ENCODE data around the gene PLXNA2.

PLXNA2 gene

DNA sequence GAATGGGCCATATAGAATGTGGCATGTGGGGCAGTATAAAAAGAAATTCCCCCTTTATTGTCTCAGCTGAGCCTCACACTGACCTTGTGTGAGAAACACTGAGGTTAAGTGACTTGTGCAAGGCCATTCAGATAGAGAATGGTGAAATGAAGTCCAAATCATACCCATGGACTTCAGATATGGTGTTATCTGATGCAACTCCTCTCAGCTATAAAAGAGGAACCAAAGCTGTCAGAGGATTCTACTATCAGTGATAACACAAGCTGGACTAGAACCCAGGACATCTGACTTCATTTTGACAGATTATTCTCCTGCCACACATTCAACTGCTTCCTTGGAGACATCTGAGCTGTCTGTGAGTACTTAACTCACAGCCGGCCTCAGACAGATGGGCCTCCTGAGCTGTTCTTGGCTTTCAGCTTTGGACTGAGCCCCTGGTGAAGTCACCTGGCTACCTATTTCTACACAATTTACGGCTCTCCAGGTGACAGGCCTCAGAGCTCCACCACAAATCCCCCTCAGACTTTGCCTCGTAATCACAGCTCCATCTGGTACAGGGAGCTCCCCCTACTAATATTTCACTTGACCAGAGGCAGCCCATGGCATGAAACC is 104.6 kb downstream of the PLXNA2 start:
- DNase-seq (ENCODE audit: low read depth) = no peak

DNA sequence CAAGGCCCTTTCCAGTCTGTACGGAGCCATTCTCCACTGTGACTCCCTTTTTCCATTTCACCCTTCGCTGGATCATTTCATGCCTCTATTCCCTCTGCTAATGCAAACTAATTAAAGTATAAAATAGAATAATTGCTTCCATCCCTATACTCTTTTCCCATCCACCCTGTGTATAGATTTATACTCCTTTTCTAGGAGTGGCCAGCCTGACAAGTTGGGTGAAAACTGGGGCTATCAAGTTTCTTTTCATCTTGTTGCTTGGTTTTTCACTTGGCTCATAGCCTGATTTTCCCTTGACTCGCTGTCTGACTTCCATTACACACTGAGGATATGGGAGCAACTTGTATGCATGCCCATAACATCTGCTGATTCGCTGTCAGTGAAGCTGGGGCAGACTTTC is 107.0 kb downstream of the PLXNA2 start:
- no peak for DNase-seq (ENCODE audit: low read depth)

- DNase-seq (ENCODE audit: low read depth) = no peak
Observed at GRCh38 chr1:208136459-208137182, 107.6 kb downstream of the PLXNA2 start.

- DNase-seq (ENCODE audit: low read depth) = no peak
Observed at GRCh38 chr1:208135354-208135753, 108.8 kb downstream of the PLXNA2 start.

GRCh38 chr1:208134491-208134890 is 109.7 kb downstream of the PLXNA2 start:
- no peak for DNase-seq (ENCODE audit: low read depth)

GRCh38 chr1:208133355-208133754 is 110.8 kb downstream of the PLXNA2 start:
- DNase-seq (ENCODE audit: low read depth) = no peak

DNA sequence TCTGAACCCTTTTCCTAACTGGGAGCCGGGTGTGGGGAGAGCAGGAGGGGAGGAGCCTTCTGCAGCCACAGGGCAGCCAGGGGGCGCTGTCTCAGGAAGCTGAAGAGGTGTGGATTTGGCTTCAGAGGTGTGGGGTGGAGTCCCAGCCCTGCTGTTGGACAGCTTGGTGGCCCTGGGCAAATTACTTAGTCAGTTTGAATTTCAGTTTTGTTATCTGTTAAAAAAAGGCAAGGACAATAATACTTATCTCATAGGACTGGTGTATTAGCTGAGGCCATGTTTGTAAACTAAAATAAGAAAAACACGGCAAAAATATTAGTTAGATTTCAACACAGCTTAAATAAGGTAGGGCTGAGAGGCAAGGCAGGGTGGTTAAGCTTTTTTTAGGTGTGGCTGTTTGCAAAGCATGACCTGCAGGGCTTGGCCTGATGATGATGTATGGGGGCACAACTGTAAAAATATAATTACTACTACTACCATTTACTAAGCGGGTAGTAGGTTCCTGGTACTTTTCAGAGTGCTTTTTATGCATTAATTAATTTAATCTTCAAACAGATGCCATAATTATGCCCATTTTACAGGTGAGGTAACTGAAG is 111.8 kb downstream of the PLXNA2 start:
- DNase-seq (ENCODE audit: low read depth) = peak; percentile 17

DNA sequence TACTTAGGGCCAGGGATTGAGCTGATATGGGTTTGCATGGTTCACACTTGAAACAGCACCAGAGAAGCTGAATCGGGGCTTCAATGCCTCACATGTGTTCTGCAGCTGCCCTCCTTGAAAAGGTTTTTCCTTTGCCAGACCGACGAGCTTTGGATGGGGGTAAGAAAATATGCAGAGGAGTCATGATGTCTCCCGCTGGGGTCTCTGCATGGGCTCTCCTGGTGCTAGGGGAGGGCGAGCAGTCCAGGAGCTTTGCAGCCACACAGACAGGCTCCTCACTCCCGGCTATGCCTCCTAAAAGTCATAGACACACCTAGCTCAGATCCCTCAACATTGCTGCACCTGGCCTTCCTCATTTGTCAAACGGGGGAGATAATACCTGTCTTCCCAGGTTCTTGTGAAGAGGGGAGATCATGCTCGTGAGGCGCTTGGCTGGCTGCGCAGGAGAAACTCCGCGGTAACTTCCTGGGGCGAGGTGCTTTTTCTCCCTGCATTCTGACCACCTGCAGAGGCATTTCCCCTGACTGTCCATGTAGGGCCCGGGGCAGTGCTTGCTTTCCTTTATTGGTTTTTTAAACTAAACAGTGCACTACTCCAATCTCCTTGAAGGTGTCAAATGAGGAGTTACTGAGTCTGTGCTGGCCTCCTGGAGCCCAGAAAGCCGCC is 112.4 kb downstream of the PLXNA2 start:
- no peak for DNase-seq (ENCODE audit: low read depth)

GRCh38 chr1:208129487-208129886 is 114.7 kb downstream of the PLXNA2 start:
- DNase-seq (ENCODE audit: low read depth) = no peak

DNA sequence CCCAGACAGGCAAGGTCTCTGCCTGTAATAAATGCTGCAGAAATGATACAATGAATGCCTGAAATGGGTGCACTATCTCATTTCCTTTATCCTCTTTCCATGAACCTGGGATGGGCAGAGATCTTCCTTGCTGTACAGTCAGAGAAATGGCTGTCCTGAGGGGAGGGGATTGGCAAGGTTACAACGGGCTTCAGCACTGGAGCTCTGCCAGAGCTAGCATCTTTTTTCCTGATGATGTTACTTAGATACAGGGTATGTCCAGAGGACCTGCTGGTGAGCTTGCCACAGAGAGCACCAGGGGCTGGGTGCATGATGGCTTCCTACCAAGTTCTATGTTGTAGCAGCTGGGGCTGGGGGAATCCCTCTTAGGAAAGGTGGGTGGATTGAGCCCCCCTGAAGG is 115.1 kb downstream of the PLXNA2 start:
- no peak for DNase-seq (ENCODE audit: low read depth)

DNA sequence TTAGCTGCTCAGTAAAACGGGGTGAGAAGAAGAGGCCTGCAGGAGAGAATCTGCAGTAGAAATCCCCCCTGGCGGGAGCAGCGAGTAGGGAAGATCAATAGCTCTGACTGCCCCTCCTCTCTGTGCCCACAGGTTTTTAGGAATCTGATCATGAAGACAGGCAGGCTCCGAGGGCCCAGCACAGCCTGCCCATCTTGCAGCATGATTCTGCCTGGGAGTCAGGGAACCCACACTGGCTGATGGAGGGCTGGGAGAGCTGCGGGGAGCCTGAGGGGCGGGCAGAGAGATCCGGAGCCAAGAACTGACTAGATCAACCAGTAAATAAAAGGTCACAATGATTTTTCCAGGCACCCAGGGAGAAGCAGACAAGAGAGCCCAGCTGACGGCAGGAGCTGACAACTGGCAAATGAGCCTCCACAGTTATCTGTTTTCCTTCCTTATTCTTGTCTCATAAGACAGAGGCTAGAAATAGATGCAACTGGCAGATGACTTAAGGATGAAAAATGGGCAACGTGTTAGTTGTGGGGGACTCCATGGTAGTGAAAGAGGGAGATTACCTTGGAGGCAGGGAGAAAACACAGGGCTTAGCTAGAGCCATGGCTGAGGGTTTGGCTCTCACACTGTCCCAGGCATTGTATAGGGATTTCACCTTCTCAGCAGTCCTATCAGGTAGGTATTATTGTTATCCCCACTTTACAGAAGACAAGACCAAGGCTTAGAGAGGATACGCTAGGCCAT is 116.2 kb downstream of the PLXNA2 start:
- no peak for DNase-seq (ENCODE audit: low read depth)

DNA sequence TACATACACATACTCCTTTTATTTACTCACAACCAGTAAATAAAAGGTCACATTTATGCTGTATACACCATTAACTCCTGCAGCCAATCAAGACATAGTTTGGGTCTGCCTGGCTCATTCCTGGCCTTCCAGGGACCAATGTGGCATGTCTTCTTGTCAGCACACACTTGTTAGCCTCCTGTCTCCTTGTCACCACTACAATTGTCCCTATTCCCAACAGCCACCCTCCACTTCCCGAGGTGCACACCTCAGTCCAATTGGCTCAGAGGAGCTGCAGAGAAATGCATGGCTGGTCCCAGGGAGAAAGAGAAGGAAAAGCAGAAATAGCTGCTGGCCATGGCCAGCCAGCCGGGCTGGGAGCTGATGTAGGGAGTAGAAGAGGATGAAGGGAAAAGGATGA is 116.9 kb downstream of the PLXNA2 start:
- DNase-seq (ENCODE audit: low read depth) = no peak

DNA sequence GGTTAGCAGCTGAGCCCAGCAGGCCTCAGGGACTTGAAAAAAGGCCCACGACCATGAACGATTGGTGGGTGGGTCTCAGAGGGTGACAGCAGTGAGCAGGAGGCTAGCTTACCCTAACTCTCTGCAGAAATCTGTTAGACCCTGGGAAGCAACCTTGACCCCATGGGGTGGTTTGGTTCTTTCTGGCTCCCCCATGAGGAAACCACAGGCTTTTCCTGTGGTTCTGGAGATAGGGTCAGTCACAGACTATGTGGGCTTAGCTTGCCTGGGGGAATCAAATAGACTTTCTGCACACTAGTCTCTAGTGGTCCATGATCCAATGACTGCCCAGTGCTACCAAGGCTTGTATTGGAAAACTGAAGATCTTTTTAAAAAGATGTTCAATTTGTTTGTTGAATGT is 118.1 kb downstream of the PLXNA2 start:
- DNase-seq (ENCODE audit: low read depth) = no peak

GRCh38 chr1:208122612-208123358 is 121.4 kb downstream of the PLXNA2 start:
- DNase-seq (ENCODE audit: low read depth) = no peak

- DNase-seq (ENCODE audit: low read depth) = no peak
Observed at GRCh38 chr1:208121813-208122364, 122.3 kb downstream of the PLXNA2 start.

- no peak for DNase-seq (ENCODE audit: low read depth)
Observed at GRCh38 chr1:208120431-208120790, 123.8 kb downstream of the PLXNA2 start.

DNA sequence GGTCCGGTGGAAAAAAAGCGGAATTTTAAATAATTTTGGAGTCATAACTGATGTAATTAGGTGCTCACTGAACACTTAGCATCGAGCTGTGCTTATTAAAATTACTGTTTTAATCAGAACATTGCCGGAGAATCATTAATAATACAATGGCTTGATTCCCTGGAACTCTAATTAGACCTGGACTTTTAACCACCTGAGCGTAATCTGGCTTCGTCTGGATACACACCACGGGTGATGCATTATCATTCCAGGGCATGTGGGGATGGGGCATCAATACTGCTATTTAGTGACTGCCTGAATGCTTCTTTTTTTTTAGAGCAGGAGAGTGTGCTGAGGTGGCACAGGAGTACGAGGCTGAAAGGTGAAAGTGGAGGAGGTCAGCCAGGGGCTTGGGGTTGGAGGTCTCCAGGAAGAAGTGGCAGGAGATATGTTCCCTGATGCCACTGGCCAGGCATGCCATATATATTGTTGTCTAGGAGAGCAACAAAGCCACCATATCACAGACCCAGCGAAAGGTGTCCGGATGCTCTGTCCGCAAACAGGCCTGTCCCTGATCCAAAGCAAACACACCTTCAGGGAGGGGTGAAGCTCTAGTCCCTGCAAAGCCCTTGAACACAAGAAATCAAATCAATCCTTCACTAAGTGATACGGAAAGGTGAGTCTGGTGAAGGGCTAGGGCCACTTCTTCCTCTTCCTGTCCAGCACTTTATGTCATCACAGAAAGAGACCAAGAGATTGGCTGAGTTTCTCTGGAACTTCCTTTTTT is 125.2 kb downstream of the PLXNA2 start:
- no peak for DNase-seq (ENCODE audit: low read depth)

DNA sequence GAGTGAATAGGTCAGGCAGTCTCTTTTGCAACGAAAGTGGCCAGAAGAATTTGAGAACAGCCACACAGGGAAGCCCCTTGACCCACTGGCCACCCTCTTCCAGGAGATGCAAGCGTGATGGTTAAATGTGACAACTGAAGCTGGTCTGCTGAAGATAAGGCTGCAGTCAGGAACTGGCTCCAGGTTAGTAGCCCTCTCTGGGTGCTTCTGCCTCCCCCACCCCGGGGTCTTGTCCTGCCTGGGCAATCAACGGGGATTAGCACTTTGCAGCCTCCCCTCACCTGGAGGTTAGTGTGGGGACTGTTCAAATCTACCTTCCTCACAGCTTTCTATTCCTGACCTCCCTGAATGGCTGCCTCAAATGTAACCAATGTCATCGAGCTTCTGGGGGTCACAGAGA is 125.9 kb downstream of the PLXNA2 start:
- DNase-seq (ENCODE audit: low read depth) = no peak

DNA sequence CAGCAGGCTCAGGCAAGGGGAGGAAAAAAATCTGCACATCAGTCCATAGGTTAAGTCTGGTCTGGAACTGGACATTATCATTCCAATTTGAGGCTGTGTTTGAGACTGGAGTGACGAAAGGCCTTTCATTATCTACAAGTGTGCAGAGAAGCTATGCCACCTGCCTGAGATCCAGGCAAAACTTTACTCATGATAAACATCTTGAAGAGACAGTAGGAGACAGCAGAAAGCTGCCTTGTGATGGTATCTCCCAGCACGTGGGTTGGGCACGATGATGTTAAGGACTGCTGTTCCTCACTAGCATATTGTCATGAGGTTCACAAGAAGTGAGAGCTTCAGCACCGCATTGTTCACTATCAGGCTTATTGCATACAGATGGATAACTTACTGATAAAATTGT is 126.4 kb downstream of the PLXNA2 start:
- no peak for DNase-seq (ENCODE audit: low read depth)

- DNase-seq (ENCODE audit: low read depth) = no peak
Observed at GRCh38 chr1:208117409-208117808, 126.8 kb downstream of the PLXNA2 start.
